Left ventricle myocardium inferior (tissue), 1 donor: ENCODE data around the gene SLC39A8. TPM values are rescaled to one million over a fixed set of nuclear protein-coding genes. Genes with fewer than 3 reads are reported as not detected.

Source experiments
- DNase-seq: peaks from one replicate; pipeline ENCODE4 v3.0.0-alpha.2; 2020
- H3K27ac ChIP-seq: fragments of 200-600 bp; replicated peaks from 2 replicates; pipeline ENCODE4 v1.8.0; 2021
- H3K27me3 ChIP-seq: fragments of 200-600 bp; 2 replicates; pipeline ENCODE4 v1.8.0; 2021; ENCODE audit warnings: low read depth
- H3K36me3 ChIP-seq: fragments of 200-600 bp; 2 replicates; pipeline ENCODE4 v1.8.0; 2021
- H3K4me1 ChIP-seq: fragments of 200-600 bp; 2 replicates; pipeline ENCODE4 v1.8.0; 2021
- H3K4me3 ChIP-seq: fragments of 200-600 bp; 2 replicates; pipeline ENCODE4 v1.8.0; 2021; ENCODE audit warnings: mild to moderate bottlenecking, moderate library complexity
- H3K9me3 ChIP-seq: fragments of 200-600 bp; replicated peaks from 2 replicates; pipeline ENCODE4 v1.8.0; 2021
- CTCF ChIP-seq: fragments of 200-600 bp; IDR thresholded peaks from 2 replicates; pipeline ENCODE4 v1.8.0; 2021; ENCODE audit warnings: antibody characterized with exemption, mild to moderate bottlenecking, borderline replicate concordance
- intact Hi-C: fragments of 100-400 bp; cut with micrococcal nuclease; formaldehyde crosslinking; loops from one replicate; pipeline ENCODE4 v1.11.0; 2022
- total RNA-seq: library from RNA; stranded (reverse); fragmentation: NEBNext Ultra II Directional; extraction: Animal tissue kit (Norgen Biotek cat#: 25700); gene quantifications from one replicate; pipeline ENCODE4 v1.2.1, GENCODE V29; 2021
- donor health status: DM: no; HTN: yes; CAD: no; lungs with severe emphysema.

Gene SLC39A8
- total RNA-seq, 1 donor from 2014 or later, result 3.5 TPM

- H3K27ac ChIP-seq, result no peak overlapping the region
- intact Hi-C loops, result no loop called here
- no peaks in the 10 kb centered on the region for H3K36me3 ChIP-seq
These were observed 82.1 kb downstream of the SLC39A8 start for GRCh38 chr4:102263024-102263787.

GRCh38 chr4:102259702-102260101, 85.6 kb downstream of the SLC39A8 start:
- H3K4me1 ChIP-seq, result no peaks in the 10 kb centered on the region
- no peak for TF ChIP-seq CTCF
- no peak overlapping the region for H3K4me3 ChIP-seq
- H3K36me3 ChIP-seq, result no peaks in the 10 kb centered on the region
- no peak overlapping the region for H3K27ac ChIP-seq
- no peaks in the 10 kb centered on the region for H3K27me3 ChIP-seq
- intact Hi-C loops, result no loop called here
- no peaks in the 10 kb centered on the region for H3K9me3 ChIP-seq
- no peak for DNase-seq

More at GRCh38 chr4:102263024-102263787, 82.1 kb downstream of the SLC39A8 start:
- TF ChIP-seq CTCF, result peak; percentile 50
- Histone ChIP-seq H3K27me3 (no peaks in the 10 kb centered on the region), H3K4me3 (no peak overlapping the region), H3K4me1 (no peaks in the 10 kb centered on the region), H3K9me3 (no peaks in the 10 kb centered on the region)
- DNase-seq, result no peak

GRCh38 chr4:102259081-102259480, 86.2 kb downstream of the SLC39A8 start:
- H3K36me3 ChIP-seq, result no peaks in the 10 kb centered on the region
- TF ChIP-seq CTCF, result no peak
- H3K4me3 ChIP-seq, result no peak overlapping the region
- DNase-seq, result no peak
- intact Hi-C loops, result no loop called here
- no peak overlapping the region for H3K27ac ChIP-seq
- H3K27me3 ChIP-seq, result no peaks in the 10 kb centered on the region
- no peaks in the 10 kb centered on the region for H3K9me3 ChIP-seq
- no peaks in the 10 kb centered on the region for H3K4me1 ChIP-seq

GRCh38 chr4:102256321-102256720, 89.0 kb downstream of the SLC39A8 start:
- no peak overlapping the region for H3K27ac ChIP-seq
- H3K4me3 ChIP-seq, result no peak overlapping the region
- no peaks in the 10 kb centered on the region for H3K4me1 ChIP-seq
- DNase-seq, result no peak
- no peaks in the 10 kb centered on the region for H3K27me3 ChIP-seq
- TF ChIP-seq CTCF, result no peak
- no peaks in the 10 kb centered on the region for H3K36me3 ChIP-seq
- intact Hi-C loops, result no loop called here
- H3K9me3 ChIP-seq, result no peaks in the 10 kb centered on the region

- Histone ChIP-seq H3K36me3 (no peaks in the 10 kb centered on the region), H3K27ac (no peak overlapping the region), H3K9me3 (no peaks in the 10 kb centered on the region), H3K4me1 (no peaks in the 10 kb centered on the region), H3K27me3 (no peaks in the 10 kb centered on the region), H3K4me3 (no peak overlapping the region)
- no peak for TF ChIP-seq CTCF
- DNase-seq, result no peak
- intact Hi-C loops, result no loop called here
These were observed 91.4 kb downstream of the SLC39A8 start for GRCh38 chr4:102253860-102254259.
